Activated CD8-positive, alpha-beta memory T cell treated with anti-CD3 and anti-CD28 coated beads, Interleukin-2, amount 50 U/mL, for 4 hours (primary cell): ENCODE results near the gene TTN.

Experiments
- DNase-seq: peaks from one replicate; pipeline ENCODE4 v3.0.0-alpha.2; 2020

TTN gene

GRCh38 chr2:178811045-178811444 is 3.8 kb upstream of the TTN start:
- no peak for DNase-seq

GRCh38 chr2:178810422-178810821 is 3.2 kb upstream of the TTN start:
- DNase-seq = no peak

GRCh38 chr2:178806543-178806942 is 680 bp downstream of the TTN start:
- DNase-seq = no peak

GRCh38 chr2:178805457-178805856 is 1.8 kb downstream of the TTN start:
- no peak for DNase-seq

- DNase-seq = no peak
These were observed 2.4 kb downstream of the TTN start for GRCh38 chr2:178804791-178805190.

- no peak for DNase-seq
These were observed 6.7 kb downstream of the TTN start for GRCh38 chr2:178800510-178800909.

GRCh38 chr2:178799305-178799704 is 7.9 kb downstream of the TTN start:
- no peak for DNase-seq

- DNase-seq = no peak
These were observed 11.0 kb downstream of the TTN start for GRCh38 chr2:178796079-178796677.

GRCh38 chr2:178787934-178788333 is 19.3 kb downstream of the TTN start:
- no peak for DNase-seq

- no peak for DNase-seq
These were observed 20.1 kb downstream of the TTN start for GRCh38 chr2:178787155-178787554.

GRCh38 chr2:178783889-178784288 is 23.3 kb downstream of the TTN start:
- DNase-seq = no peak

GRCh38 chr2:178782236-178782635 is 25.0 kb downstream of the TTN start:
- DNase-seq = no peak

GRCh38 chr2:178777577-178777976 is 29.6 kb downstream of the TTN start:
- DNase-seq = no peak

GRCh38 chr2:178776751-178777150 is 30.5 kb downstream of the TTN start:
- DNase-seq = no peak

- DNase-seq = no peak
These were observed 31.2 kb downstream of the TTN start for GRCh38 chr2:178775975-178776374.

- no peak for DNase-seq
These were observed 36.7 kb downstream of the TTN start for GRCh38 chr2:178770518-178770917.

GRCh38 chr2:178767094-178768060 is 39.8 kb downstream of the TTN start:
- DNase-seq = no peak

- DNase-seq = no peak
These were observed 43.1 kb downstream of the TTN start for GRCh38 chr2:178764097-178764496.

- DNase-seq = no peak
These were observed 45.4 kb downstream of the TTN start for GRCh38 chr2:178761759-178762371.

GRCh38 chr2:178756843-178757242 is 50.4 kb downstream of the TTN start:
- no peak for DNase-seq

- DNase-seq = no peak
These were observed 50.9 kb downstream of the TTN start for GRCh38 chr2:178756343-178756742.

- DNase-seq = no peak
These were observed 59.5 kb downstream of the TTN start for GRCh38 chr2:178747767-178748166.

GRCh38 chr2:178734518-178734917 is 72.7 kb downstream of the TTN start:
- DNase-seq = no peak

GRCh38 chr2:178733975-178734374 is 73.2 kb downstream of the TTN start:
- DNase-seq = no peak
